ENCODE data around the gene RMRP. TPM values are rescaled to one million over a fixed set of nuclear protein-coding genes. Genes with fewer than 3 reads are reported as not detected.

RMRP gene
- total and polyA plus RNA-seq, 7 experiments from 2014 or later, result 49.2 to 11,273 (median 7,741) TPM; not detected in 1

GRCh38 chr9:35685506-35685905 is 27.7 kb upstream of the RMRP start:
- Histone ChIP-seq H3K36me3 (ENCODE audit: control insufficient read depth in 2 of 3, insufficient read depth in 3 of 3, low read length in 3 of 3) (peaks cover 0 to 12% (median 0%) of the 10 kb centered on the region in 3 experiments), H3K27me3 (ENCODE audit: control insufficient read depth in 2 of 2, insufficient read depth in 2 of 2, low read length in 2 of 2) (no peaks in the 10 kb centered on the region), H3K4me1 (ENCODE audit: control insufficient read depth in 2 of 2, insufficient read depth in 2 of 2, low read length in 2 of 2) (no peaks in the 10 kb centered on the region), H3K4me3 (ENCODE audit: low read length) (no peak overlapping the region), H3K27ac (ENCODE audit: low read depth, low read length) (no peak overlapping the region), H3K9me3 (ENCODE audit: control insufficient read depth in 2 of 3, low read length in 3 of 3) (no peaks in the 10 kb centered on the region)
- Mint-ChIP-seq H3K27ac (no peak overlapping the region), H3K27me3 (peaks cover 0 to 2% (median 0%) of the 10 kb centered on the region in 5 donors), H3K4me1 (peaks cover 5 to 21% (median 13%) of the 10 kb centered on the region in 7 donors), H3K4me3 (no peak overlapping the region), H3K9me3 (no peaks in the 10 kb centered on the region), H3K36me3 (peaks cover 0 to 4% (median 0%) of the 10 kb centered on the region in 5 donors)
- POLR2A ChIA-PET, result no interaction called here
- intact Hi-C loops (cut with micrococcal nuclease), result no loop called here
- CTCF ChIA-PET, result no interaction called here
- DNase-seq (no peak), ATAC-seq (no peak)

GRCh38 chr9:35684921-35685320 is 27.1 kb upstream of the RMRP start:
- peaks cover 5 to 21% (median 13%) of the 10 kb centered on the region in 7 donors for H3K4me1 Mint-ChIP-seq
- CTCF ChIA-PET, result interaction anchor here (1.5 kb wide), 1 partner anchor 11 kb away, joined by 7 read pairs; no protein-coding TSS in a partner anchor
- H3K9me3 Mint-ChIP-seq, result no peaks in the 10 kb centered on the region
- Histone ChIP-seq H3K36me3 (ENCODE audit: control insufficient read depth in 2 of 3, insufficient read depth in 3 of 3, low read length in 3 of 3) (peaks cover 0 to 12% (median 0%) of the 10 kb centered on the region in 3 experiments), H3K9me3 (ENCODE audit: control insufficient read depth in 2 of 3, low read length in 3 of 3) (no peaks in the 10 kb centered on the region), H3K27ac (ENCODE audit: low read depth, low read length) (no peak overlapping the region), H3K27me3 (ENCODE audit: control insufficient read depth in 2 of 2, insufficient read depth in 2 of 2, low read length in 2 of 2) (no peaks in the 10 kb centered on the region), H3K4me1 (ENCODE audit: control insufficient read depth in 2 of 2, insufficient read depth in 2 of 2, low read length in 2 of 2) (no peaks in the 10 kb centered on the region), H3K4me3 (ENCODE audit: low read length) (no peak overlapping the region)
- ATAC-seq (no peak), DNase-seq (no peak)
- no peak overlapping the region for H3K4me3 Mint-ChIP-seq
- intact Hi-C loops (cut with micrococcal nuclease), result no loop called here
- H3K27ac Mint-ChIP-seq, result no peak overlapping the region
- H3K27me3 Mint-ChIP-seq, result peaks cover 0 to 2% (median 0%) of the 10 kb centered on the region in 5 donors
- peaks cover 0 to 4% (median 0%) of the 10 kb centered on the region in 5 donors for H3K36me3 Mint-ChIP-seq
- POLR2A ChIA-PET, result no interaction called here

- H3K27me3 Mint-ChIP-seq, result peaks cover 0 to 4% (median 0%) of the 10 kb centered on the region in 5 donors
- no peak overlapping the region for H3K4me3 ChIP-seq (ENCODE audit: low read length)
- POLR2A ChIA-PET, result interaction anchor here (0.7 kb wide), 1 partner anchor 64 kb away, joined by 3 read pairs; no protein-coding TSS in a partner anchor
Observed at GRCh38 chr9:35683323-35683722, 25.5 kb upstream of the RMRP start.

DNA sequence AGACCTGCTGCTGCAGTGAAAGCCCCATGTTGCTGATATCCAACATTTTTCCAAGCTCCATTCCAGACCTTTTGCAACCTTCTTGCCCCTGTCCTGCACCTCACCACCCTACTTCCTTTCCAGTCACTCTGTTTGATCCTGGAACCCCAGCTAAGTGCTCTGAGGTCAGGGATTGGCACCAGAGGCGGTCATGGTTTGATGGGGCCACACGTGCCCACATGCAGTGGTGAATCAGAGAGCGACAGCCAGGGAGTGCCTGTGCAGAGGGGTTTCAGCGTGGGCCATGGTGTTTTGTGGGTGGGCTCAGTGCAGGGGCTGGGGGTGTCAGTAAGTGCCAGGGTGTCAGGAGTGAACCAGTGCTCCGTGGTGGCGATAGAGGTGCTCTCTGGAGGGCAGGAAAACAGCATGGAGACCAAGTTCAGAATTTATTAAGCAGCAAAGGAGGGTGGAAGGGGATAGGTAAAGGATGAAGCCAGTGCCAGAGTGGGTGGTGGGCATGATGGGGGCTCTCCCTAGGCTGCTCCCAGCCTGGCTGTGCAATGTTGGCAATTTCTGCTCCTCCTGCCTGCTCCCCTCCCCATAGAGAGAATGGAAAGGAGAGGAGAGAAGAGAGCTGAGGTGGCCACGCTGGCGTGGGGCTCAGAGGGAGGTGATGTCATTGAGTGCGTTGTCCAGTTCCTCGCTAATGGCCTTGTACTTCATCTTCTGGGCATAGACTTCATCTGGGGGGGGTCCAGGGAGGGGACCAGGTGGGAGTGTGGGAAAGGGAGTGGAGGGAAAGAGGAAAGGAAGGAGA is 24.9 kb upstream of the RMRP start:
- CTCF ChIA-PET, result interaction anchor here (1.0 to 1.6 kb wide), 2 partner anchors 12 to 21 kb away, joined by 5 to 6 read pairs; no protein-coding TSS in a partner anchor
- no peaks in the 10 kb centered on the region for H3K9me3 Mint-ChIP-seq
- Histone ChIP-seq H3K27me3 (ENCODE audit: control insufficient read depth in 2 of 2, insufficient read depth in 2 of 2, low read length in 2 of 2) (no peaks in the 10 kb centered on the region), H3K36me3 (ENCODE audit: control insufficient read depth in 2 of 3, insufficient read depth in 3 of 3, low read length in 3 of 3) (peaks cover 0 to 12% (median 0%) of the 10 kb centered on the region in 3 experiments), H3K27ac (ENCODE audit: low read depth, low read length) (no peak overlapping the region), H3K9me3 (ENCODE audit: control insufficient read depth in 2 of 3, low read length in 3 of 3) (no peaks in the 10 kb centered on the region), H3K4me1 (ENCODE audit: control insufficient read depth in 2 of 2, insufficient read depth in 2 of 2, low read length in 2 of 2) (no peaks in the 10 kb centered on the region), H3K4me3 (ENCODE audit: low read length) (no peak overlapping the region)
- ATAC-seq (no peak), DNase-seq (no peak)
- intact Hi-C loops (cut with micrococcal nuclease), result no loop called here
- H3K27ac Mint-ChIP-seq, result peak overlapping the region in 3 of 9 donors; percentile 6 to 78 (median 43)
- POLR2A ChIA-PET, result interaction anchor here (0.7 kb wide), 1 partner anchor 65 kb away, joined by 3 read pairs; no protein-coding TSS in a partner anchor
- H3K4me3 Mint-ChIP-seq, result no peak overlapping the region
- peaks cover 0 to 12% (median 4%) of the 10 kb centered on the region in 7 donors for H3K4me1 Mint-ChIP-seq
- H3K27me3 Mint-ChIP-seq, result peaks cover 0 to 4% (median 0%) of the 10 kb centered on the region in 5 donors
- peaks cover 0 to 4% (median 0%) of the 10 kb centered on the region in 5 donors for H3K36me3 Mint-ChIP-seq

More at GRCh38 chr9:35683323-35683722, 25.5 kb upstream of the RMRP start:
- H3K36me3 Mint-ChIP-seq, result peaks cover 0 to 4% (median 0%) of the 10 kb centered on the region in 5 donors
- H3K4me3 Mint-ChIP-seq, result no peak overlapping the region
- Histone ChIP-seq H3K27me3 (ENCODE audit: control insufficient read depth in 2 of 2, insufficient read depth in 2 of 2, low read length in 2 of 2) (no peaks in the 10 kb centered on the region), H3K9me3 (ENCODE audit: control insufficient read depth in 2 of 3, low read length in 3 of 3) (no peaks in the 10 kb centered on the region), H3K36me3 (ENCODE audit: control insufficient read depth in 2 of 3, insufficient read depth in 3 of 3, low read length in 3 of 3) (peaks cover 0 to 12% (median 0%) of the 10 kb centered on the region in 3 experiments), H3K27ac (ENCODE audit: low read depth, low read length) (no peak overlapping the region), H3K4me1 (ENCODE audit: control insufficient read depth in 2 of 2, insufficient read depth in 2 of 2, low read length in 2 of 2) (no peaks in the 10 kb centered on the region)
- ATAC-seq (no peak), DNase-seq (no peak)
- intact Hi-C loops (cut with micrococcal nuclease), result no loop called here
- peaks cover 0 to 12% (median 4%) of the 10 kb centered on the region in 7 donors for H3K4me1 Mint-ChIP-seq
- CTCF ChIA-PET, result interaction anchor here (0.9 to 1.6 kb wide), 3 partner anchors 14 to 37 kb away, joined by 3 to 5 read pairs (median 3); no protein-coding TSS in a partner anchor
- H3K27ac Mint-ChIP-seq, result peak overlapping the region in 1 of 9 donors; percentile 78
- no peaks in the 10 kb centered on the region for H3K9me3 Mint-ChIP-seq

DNA sequence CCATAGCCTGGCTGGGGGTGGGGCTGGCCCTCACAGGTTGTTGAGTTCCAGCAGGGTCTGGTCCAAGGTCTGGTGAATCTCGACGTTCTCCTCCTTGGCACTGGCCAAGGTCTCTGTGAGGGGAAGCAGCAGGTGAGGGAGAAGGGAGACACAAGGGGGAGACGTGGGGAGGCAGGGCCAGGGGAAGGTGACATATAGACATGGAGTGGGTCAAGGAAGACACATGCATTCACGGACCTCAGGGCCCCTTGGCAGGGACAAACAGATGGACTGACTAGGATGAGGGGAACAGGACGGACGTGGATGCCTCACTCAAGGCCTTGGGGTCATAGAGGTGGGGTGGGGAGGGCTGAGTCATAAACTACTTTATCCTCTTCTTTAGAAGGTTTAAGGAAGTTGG is 24.2 kb upstream of the RMRP start:
- Histone ChIP-seq H3K36me3 (ENCODE audit: control insufficient read depth in 2 of 3, insufficient read depth in 3 of 3, low read length in 3 of 3) (peaks cover 0 to 12% (median 0%) of the 10 kb centered on the region in 3 experiments), H3K9me3 (ENCODE audit: control insufficient read depth in 2 of 3, low read length in 3 of 3) (no peaks in the 10 kb centered on the region), H3K4me1 (ENCODE audit: control insufficient read depth in 2 of 2, insufficient read depth in 2 of 2, low read length in 2 of 2) (no peaks in the 10 kb centered on the region), H3K27ac (ENCODE audit: low read depth, low read length) (no peak overlapping the region), H3K4me3 (ENCODE audit: low read length) (no peak overlapping the region), H3K27me3 (ENCODE audit: control insufficient read depth in 2 of 2, insufficient read depth in 2 of 2, low read length in 2 of 2) (no peaks in the 10 kb centered on the region)
- peaks cover 0 to 4% (median 0%) of the 10 kb centered on the region in 5 donors for H3K36me3 Mint-ChIP-seq
- CTCF ChIA-PET, result interaction anchor here (1.0 kb wide), 1 partner anchor 13 kb away, joined by 6 read pairs; no protein-coding TSS in a partner anchor
- H3K27ac Mint-ChIP-seq, result peak overlapping the region in 1 of 9 donors; percentile 6
- intact Hi-C loops (cut with micrococcal nuclease), result no loop called here
- H3K27me3 Mint-ChIP-seq, result peaks cover 0 to 9% (median 0%) of the 10 kb centered on the region in 5 donors
- peaks cover 0 to 9% (median 2%) of the 10 kb centered on the region in 7 donors for H3K4me1 Mint-ChIP-seq
- POLR2A ChIA-PET, result no interaction called here
- no peak overlapping the region for H3K4me3 Mint-ChIP-seq
- no peak for DNase-seq
- no peak for ATAC-seq
- no peaks in the 10 kb centered on the region for H3K9me3 Mint-ChIP-seq

DNA sequence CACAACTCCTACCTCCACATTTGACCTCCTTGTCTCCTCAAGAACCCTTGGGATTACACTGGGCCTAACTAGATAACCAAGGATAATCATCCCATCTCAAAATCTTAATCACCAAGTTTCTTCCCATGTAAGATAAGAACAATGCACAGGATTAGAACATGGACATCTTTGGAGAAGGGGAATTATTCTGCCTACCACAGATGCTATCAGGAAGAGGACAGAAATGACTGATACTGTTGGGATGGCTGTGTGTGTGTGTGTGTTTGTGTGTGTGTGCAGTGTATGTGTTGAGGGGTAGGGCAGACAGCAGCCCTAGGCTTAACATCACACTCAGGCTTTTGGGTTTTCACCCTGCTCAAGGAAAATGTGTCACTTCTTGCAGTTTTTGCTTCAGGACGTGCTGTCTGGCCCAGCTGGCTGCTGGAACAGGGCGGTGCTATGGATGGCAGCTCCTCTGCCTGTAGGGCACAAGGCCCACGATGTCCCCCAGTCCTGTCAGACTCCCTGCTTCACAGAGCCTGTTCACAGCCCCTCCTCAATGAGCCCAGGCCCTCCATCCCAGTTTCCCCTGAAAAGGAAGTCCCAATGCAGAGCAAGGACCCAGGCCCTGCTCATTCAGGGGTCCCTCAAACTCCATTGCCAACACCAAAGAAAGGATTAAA is 23.7 kb upstream of the RMRP start:
- peaks cover 0 to 12% (median 0%) of the 10 kb centered on the region in 3 experiments for H3K36me3 ChIP-seq (ENCODE audit: control insufficient read depth in 2 of 3, insufficient read depth in 3 of 3, low read length in 3 of 3)
- Mint-ChIP-seq H3K4me3 (no peak overlapping the region), H3K27me3 (peaks cover 0 to 12% (median under 1%) of the 10 kb centered on the region in 5 donors), H3K9me3 (no peaks in the 10 kb centered on the region), H3K27ac (no peak overlapping the region), H3K36me3 (peaks cover 0 to 4% (median 0%) of the 10 kb centered on the region in 5 donors), H3K4me1 (peaks cover 1 to 8% (median 6%) of the 10 kb centered on the region in 7 donors)
- no peaks in the 10 kb centered on the region for H3K9me3 ChIP-seq (ENCODE audit: control insufficient read depth in 2 of 3, low read length in 3 of 3)
- ChIA-PET POLR2A (no interaction called here), CTCF (no interaction called here)
- intact Hi-C loops (cut with micrococcal nuclease), result no loop called here
- no peaks in the 10 kb centered on the region for H3K4me1 ChIP-seq (ENCODE audit: control insufficient read depth in 2 of 2, insufficient read depth in 2 of 2, low read length in 2 of 2)
- no peak for ATAC-seq
- no peak overlapping the region for H3K4me3 ChIP-seq (ENCODE audit: low read length)
- H3K27me3 ChIP-seq (ENCODE audit: control insufficient read depth in 2 of 2, insufficient read depth in 2 of 2, low read length in 2 of 2), result no peaks in the 10 kb centered on the region
- DNase-seq, result no peak
- no peak overlapping the region for H3K27ac ChIP-seq (ENCODE audit: low read depth, low read length)

Measured in naive thymus-derived CD4-positive, alpha-beta T cell (primary cell).